Hepatocyte (in vitro differentiated cells): ENCODE results near the gene PAFAH2. TPM values are rescaled to one million over a fixed set of nuclear protein-coding genes. Genes with fewer than 3 reads are reported as not detected.

Experiments used
- DNase-seq: peaks from one replicate; pipeline ENCODE4 v3.0.0-alpha.2; 2016; ENCODE audit warnings: low spot score
- H2AFZ ChIP-seq: fragments of 200-600 bp; sonication (generic); 2 replicates; pipeline ENCODE4 v1.6.0; 2016; ENCODE audit warnings: antibody characterized with exemption, mild to moderate bottlenecking
- H3K27ac ChIP-seq: fragments of 200-600 bp; sonication (generic); 2 replicates; pipeline ENCODE4 v1.5.1; 2016; ENCODE audit warnings: mild to moderate bottlenecking
- H3K27me3 ChIP-seq: fragments of 200-600 bp; sonication (generic); 2 replicates; pipeline ENCODE4 v1.6.1; 2016
- H3K36me3 ChIP-seq: fragments of 200-600 bp; sonication (generic); replicated peaks from 2 replicates; pipeline ENCODE4 v1.5.1; 2016; ENCODE audit warnings: low read depth; ENCODE audit not compliant: insufficient read depth
- H3K4me1 ChIP-seq: fragments of 200-600 bp; sonication (generic); 2 replicates; pipeline ENCODE4 v1.5.1; 2016; ENCODE audit warnings: mild to moderate bottlenecking, moderate library complexity; ENCODE audit not compliant: insufficient read depth
- H3K4me2 ChIP-seq: fragments of 200-600 bp; sonication (generic); 2 replicates; pipeline ENCODE4 v1.6.0; 2016
- H3K4me3 ChIP-seq: fragments of 200-600 bp; sonication (generic); 2 replicates; pipeline ENCODE4 v1.5.1; 2016; ENCODE audit warnings: mild to moderate bottlenecking
- H3K79me2 ChIP-seq: fragments of 200-600 bp; sonication (generic); 2 replicates; pipeline ENCODE4 v1.6.0; 2017; ENCODE audit warnings: mild to moderate bottlenecking
- H3K9me2 ChIP-seq: fragments of 200-600 bp; sonication (generic); replicated peaks from 2 replicates; pipeline ENCODE4 v1.6.0; 2017; ENCODE audit warnings: mild to moderate bottlenecking; ENCODE audit not compliant: insufficient read depth
- H3K9me3 ChIP-seq: fragments of 200-600 bp; sonication (generic); 2 replicates; pipeline ENCODE4 v1.5.1; 2016; ENCODE audit warnings: low read depth, mild to moderate bottlenecking
- H4K20me1 ChIP-seq: fragments of 200-600 bp; sonication (generic); 2 replicates; pipeline ENCODE4 v1.6.0; 2016; ENCODE audit warnings: mild to moderate bottlenecking; ENCODE audit not compliant: insufficient read depth, poor library complexity, severe bottlenecking
- EZH2 ChIP-seq: fragments of 200-600 bp; sonication (generic); IDR thresholded peaks from 2 replicates; pipeline ENCODE4 v1.6.1; 2016; ENCODE audit warnings: antibody characterized with exemption, mild to moderate bottlenecking, borderline replicate concordance
- EZH2phosphoT487 ChIP-seq: fragments of 200-600 bp; sonication (generic); IDR thresholded peaks from one replicate; pipeline ENCODE4 v1.6.1; 2018; ENCODE audit warnings: antibody characterized with exemption, mild to moderate bottlenecking, low read depth, moderate library complexity; ENCODE audit not compliant: unreplicated experiment, severe bottlenecking
- WGBS: methylation state at CpG from one replicate; pipeline ENCODE4 v1.1.6; 2016; ENCODE audit warnings: low lambda C conversion rate; ENCODE audit errors: missing lambda C conversion rate; 5-methylcytosine and 5-hydroxymethylcytosine counted together
- polyA plus RNA-seq: library from polyadenylated mRNA; unstranded; fragments of >200 nt; fragmentation: Nextera tagmentation; extraction: Ambion mirVana; gene quantifications from 2 replicates; pipeline ENCODE4 v1.2.1, GENCODE V29; 2016
- total RNA-seq: library from RNA; depleted of rRNA; stranded (reverse); fragments of >200 nt; gene quantifications from 2 replicates; pipeline ENCODE4 v1.2.3, GENCODE V29; 2014
- TF ChIP-seq, protein P1 (sequence below): fragments of 200-600 bp; sonication (generic); IDR thresholded peaks from 2 replicates; pipeline ENCODE4 v1.5.1; 2016; ENCODE audit warnings: antibody characterized with exemption, mild to moderate bottlenecking; ENCODE audit not compliant: poor library complexity

Gene PAFAH2
- total and polyA plus RNA-seq, 2 experiments from 2014 or later: 22.7 to 24.6 TPM

DNA sequence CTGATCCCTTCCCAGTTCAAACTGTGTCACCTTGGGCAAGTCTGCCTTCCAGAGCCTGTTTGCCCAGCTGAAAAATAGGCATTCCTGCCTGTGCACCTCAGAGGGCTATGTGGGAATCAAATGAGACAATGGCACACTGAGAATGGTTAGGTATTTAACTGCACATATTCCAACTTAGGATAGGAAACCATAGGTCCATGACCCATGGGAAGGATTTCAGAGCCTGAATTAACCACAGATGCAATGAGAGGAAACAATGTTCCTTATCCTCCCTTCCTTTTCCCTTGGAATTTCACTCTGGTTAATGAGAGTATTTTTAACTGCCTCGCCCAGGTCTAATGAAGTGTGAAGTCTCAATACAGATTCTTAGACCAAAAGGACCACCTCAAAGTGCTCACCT is 12.7 kb downstream of the PAFAH2 start:
- H3K36me3 ChIP-seq: no peaks in the 10 kb centered on the region
- no peak overlapping the region for H3K27ac ChIP-seq
- no peak overlapping the region for H3K4me3 ChIP-seq
- no peaks in the 10 kb centered on the region for H3K27me3 ChIP-seq
- no peak overlapping the region for H3K4me2 ChIP-seq
- H2AFZ ChIP-seq: no peak overlapping the region
- no peaks in the 10 kb centered on the region for H3K9me3 ChIP-seq
- 96% methylated on average over 1 of the region's 1 CpG for WGBS
- no peaks in the 10 kb centered on the region for H4K20me1 ChIP-seq
- TF ChIP-seq, protein P1, sequence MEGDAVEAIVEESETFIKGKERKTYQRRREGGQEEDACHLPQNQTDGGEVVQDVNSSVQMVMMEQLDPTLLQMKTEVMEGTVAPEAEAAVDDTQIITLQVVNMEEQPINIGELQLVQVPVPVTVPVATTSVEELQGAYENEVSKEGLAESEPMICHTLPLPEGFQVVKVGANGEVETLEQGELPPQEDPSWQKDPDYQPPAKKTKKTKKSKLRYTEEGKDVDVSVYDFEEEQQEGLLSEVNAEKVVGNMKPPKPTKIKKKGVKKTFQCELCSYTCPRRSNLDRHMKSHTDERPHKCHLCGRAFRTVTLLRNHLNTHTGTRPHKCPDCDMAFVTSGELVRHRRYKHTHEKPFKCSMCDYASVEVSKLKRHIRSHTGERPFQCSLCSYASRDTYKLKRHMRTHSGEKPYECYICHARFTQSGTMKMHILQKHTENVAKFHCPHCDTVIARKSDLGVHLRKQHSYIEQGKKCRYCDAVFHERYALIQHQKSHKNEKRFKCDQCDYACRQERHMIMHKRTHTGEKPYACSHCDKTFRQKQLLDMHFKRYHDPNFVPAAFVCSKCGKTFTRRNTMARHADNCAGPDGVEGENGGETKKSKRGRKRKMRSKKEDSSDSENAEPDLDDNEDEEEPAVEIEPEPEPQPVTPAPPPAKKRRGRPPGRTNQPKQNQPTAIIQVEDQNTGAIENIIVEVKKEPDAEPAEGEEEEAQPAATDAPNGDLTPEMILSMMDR: no peak
- no peak for TF ChIP-seq EZH2
- no peak for TF ChIP-seq EZH2phosphoT487
- H3K79me2 ChIP-seq: no peaks in the 10 kb centered on the region
- no peak for DNase-seq
- no peaks in the 10 kb centered on the region for H3K9me2 ChIP-seq
- H3K4me1 ChIP-seq: no peaks in the 10 kb centered on the region

DNA sequence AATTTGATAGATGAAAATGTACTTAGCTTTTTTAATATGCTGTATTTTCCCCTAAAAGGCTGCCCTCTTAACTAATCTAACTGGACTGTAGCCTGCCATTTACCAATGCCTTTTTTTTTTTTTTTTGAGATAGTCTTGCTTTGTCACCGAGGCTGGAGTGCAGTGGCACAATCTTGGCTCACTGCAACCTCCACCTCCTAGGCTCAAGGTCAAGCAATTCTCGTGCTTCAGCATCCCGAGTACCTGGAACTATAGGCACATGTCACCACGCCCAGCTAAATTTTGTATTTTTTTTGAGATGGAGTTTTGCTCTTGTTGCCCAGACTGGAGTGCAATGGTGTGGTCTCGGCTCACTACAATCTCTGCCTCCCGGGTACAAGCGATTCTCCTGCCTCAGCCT is 18.7 kb downstream of the PAFAH2 start:
- Histone ChIP-seq H3K27ac (no peak overlapping the region), H3K4me1 (no peaks in the 10 kb centered on the region), H3K36me3 (no peaks in the 10 kb centered on the region), H3K4me2 (no peak overlapping the region), H4K20me1 (no peaks in the 10 kb centered on the region), H3K4me3 (no peak overlapping the region), H3K9me3 (no peaks in the 10 kb centered on the region), H2AFZ (no peak overlapping the region), H3K27me3 (no peaks in the 10 kb centered on the region), H3K9me2 (no peaks in the 10 kb centered on the region), H3K79me2 (no peaks in the 10 kb centered on the region)
- WGBS: 98% methylated on average over 6 of the region's 7 CpGs
- DNase-seq: no peak
- no peak for TF ChIP-seq EZH2
- TF ChIP-seq EZH2phosphoT487: no peak
- TF ChIP-seq, protein P1: no peak

DNA sequence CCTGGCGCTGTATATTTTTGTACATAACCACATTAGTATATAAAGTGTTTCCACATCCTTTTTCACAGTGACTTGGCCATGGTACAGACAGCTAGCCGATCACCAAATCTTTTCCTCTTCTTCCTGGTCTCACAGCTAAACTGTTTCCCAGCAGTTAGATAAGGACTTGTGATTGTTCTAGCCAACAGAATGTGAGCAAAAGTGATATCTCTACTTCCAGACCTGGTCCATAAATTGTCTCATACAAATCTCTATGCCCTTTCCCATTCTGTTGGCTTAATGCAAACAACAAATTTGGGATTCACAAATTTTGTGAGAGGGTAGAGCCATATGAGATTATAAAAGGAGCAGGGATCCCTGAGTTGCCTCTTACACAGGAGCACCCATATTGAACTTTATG is 19.5 kb downstream of the PAFAH2 start:
- no peak for DNase-seq
- no peaks in the 10 kb centered on the region for H4K20me1 ChIP-seq
- no peak overlapping the region for H3K4me3 ChIP-seq
- 96% methylated on average over 2 of the region's 2 CpGs for WGBS
- no peak overlapping the region for H2AFZ ChIP-seq
- no peaks in the 10 kb centered on the region for H3K27me3 ChIP-seq
- H3K27ac ChIP-seq: no peak overlapping the region
- H3K4me2 ChIP-seq: no peak overlapping the region
- no peaks in the 10 kb centered on the region for H3K9me2 ChIP-seq
- TF ChIP-seq, protein P1: no peak
- no peak for TF ChIP-seq EZH2phosphoT487
- TF ChIP-seq EZH2: no peak
- H3K4me1 ChIP-seq: no peaks in the 10 kb centered on the region
- no peaks in the 10 kb centered on the region for H3K79me2 ChIP-seq
- H3K36me3 ChIP-seq: no peaks in the 10 kb centered on the region
- no peaks in the 10 kb centered on the region for H3K9me3 ChIP-seq

DNA sequence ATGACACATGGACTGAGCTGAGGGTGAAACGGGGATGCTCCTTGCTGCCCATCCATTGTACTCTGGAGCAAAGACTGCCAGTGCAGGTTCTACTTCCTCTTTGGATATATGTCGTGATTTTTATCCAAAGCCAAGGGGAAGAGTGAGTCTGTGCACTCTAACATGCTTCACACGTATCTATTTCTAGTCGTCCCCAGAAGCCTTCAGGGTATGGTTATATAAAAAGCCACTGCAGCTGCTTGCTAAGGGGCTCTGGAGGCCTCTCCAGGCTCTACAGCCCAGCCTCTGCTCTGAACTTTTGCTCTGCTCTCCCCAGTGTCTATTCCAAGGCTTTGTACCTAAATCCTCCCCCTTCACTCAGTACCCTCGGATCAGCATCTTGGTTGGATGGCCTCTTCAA is 20.1 kb downstream of the PAFAH2 start:
- H3K9me3 ChIP-seq: no peaks in the 10 kb centered on the region
- H3K9me2 ChIP-seq: no peaks in the 10 kb centered on the region
- H2AFZ ChIP-seq: no peak overlapping the region
- no peak for TF ChIP-seq EZH2phosphoT487
- TF ChIP-seq EZH2: no peak
- TF ChIP-seq, protein P1: no peak
- H3K4me3 ChIP-seq: no peak overlapping the region
- no peaks in the 10 kb centered on the region for H3K36me3 ChIP-seq
- no peak overlapping the region for H3K27ac ChIP-seq
- no peak for DNase-seq
- no peak overlapping the region for H3K4me2 ChIP-seq
- WGBS: 94% methylated on average over 5 of the region's 5 CpGs
- H3K27me3 ChIP-seq: no peaks in the 10 kb centered on the region
- H3K79me2 ChIP-seq: no peaks in the 10 kb centered on the region
- no peaks in the 10 kb centered on the region for H4K20me1 ChIP-seq
- H3K4me1 ChIP-seq: no peaks in the 10 kb centered on the region
